Measurements from ENCODE around the gene KIAA0753.

Gene KIAA0753

GRCh38 chr17:6683081-6683684 is 42.7 kb upstream of the KIAA0753 start:
- H3K27me3 ChIP-seq (ENCODE audit: low read length): no peaks in the 10 kb centered on the region
- no peak overlapping the region for H3K9ac ChIP-seq (ENCODE audit: low read length)
- H3K9me3 ChIP-seq (ENCODE audit: insufficient read depth, low read length): no peaks in the 10 kb centered on the region
- no peaks in the 10 kb centered on the region for H3K36me3 ChIP-seq (ENCODE audit: low read length)
- no peaks in the 10 kb centered on the region for H4K20me1 ChIP-seq (ENCODE audit: low read depth, low read length)
- no peaks in the 10 kb centered on the region for H3K9me2 ChIP-seq (replicated peaks; ENCODE audit: insufficient read depth, low read length)
- H3K4me2 ChIP-seq (ENCODE audit: low read depth, low read length, poor library complexity, severe bottlenecking): no peak overlapping the region
- H3K4me3 ChIP-seq (ENCODE audit: insufficient read depth, low read length, poor library complexity, severe bottlenecking): no peak overlapping the region
- no peaks in the 10 kb centered on the region for H3K79me2 ChIP-seq (ENCODE audit: insufficient read depth, low read length)
- no peak overlapping the region for H3K27ac ChIP-seq (ENCODE audit: low read depth, low read length)
- TF ChIP-seq CTCF (IDR thresholded peaks at IDR 0.05; ENCODE audit: insufficient read depth, low read length, poor library complexity, severe bottlenecking) (no peak), EZH2phosphoT487 (conservative IDR thresholded peaks at IDR 0.05; ENCODE audit: low read length) (no peak)
- no peaks in the 10 kb centered on the region for H3F3A ChIP-seq (ENCODE audit: insufficient read depth)
- no peak overlapping the region for H2AFZ ChIP-seq (ENCODE audit: low read depth, low read length, severe bottlenecking)

GRCh38 chr17:6682339-6682738 is 41.8 kb upstream of the KIAA0753 start:
- Histone ChIP-seq H3K9me3 (ENCODE audit: insufficient read depth, low read length) (no peaks in the 10 kb centered on the region), H2AFZ (ENCODE audit: low read depth, low read length, severe bottlenecking) (no peak overlapping the region), H3K9me2 (replicated peaks; ENCODE audit: insufficient read depth, low read length) (no peaks in the 10 kb centered on the region), H3K27me3 (ENCODE audit: low read length) (no peaks in the 10 kb centered on the region), H4K20me1 (ENCODE audit: low read depth, low read length) (no peaks in the 10 kb centered on the region), H3F3A (ENCODE audit: insufficient read depth) (no peaks in the 10 kb centered on the region), H3K9ac (ENCODE audit: low read length) (no peak overlapping the region), H3K27ac (ENCODE audit: low read depth, low read length) (no peak overlapping the region), H3K79me2 (ENCODE audit: insufficient read depth, low read length) (no peaks in the 10 kb centered on the region), H3K36me3 (ENCODE audit: low read length) (no peaks in the 10 kb centered on the region), H3K4me2 (ENCODE audit: low read depth, low read length, poor library complexity, severe bottlenecking) (no peak overlapping the region), H3K4me3 (ENCODE audit: insufficient read depth, low read length, poor library complexity, severe bottlenecking) (no peak overlapping the region)
- TF ChIP-seq EZH2phosphoT487 (conservative IDR thresholded peaks at IDR 0.05; ENCODE audit: low read length) (no peak), CTCF (IDR thresholded peaks at IDR 0.05; ENCODE audit: insufficient read depth, low read length, poor library complexity, severe bottlenecking) (no peak)

- Histone ChIP-seq H3K27me3 (ENCODE audit: low read length) (no peaks in the 10 kb centered on the region), H3K9me2 (replicated peaks; ENCODE audit: insufficient read depth, low read length) (no peaks in the 10 kb centered on the region), H3K4me3 (ENCODE audit: insufficient read depth, low read length, poor library complexity, severe bottlenecking) (no peak overlapping the region), H3K4me2 (ENCODE audit: low read depth, low read length, poor library complexity, severe bottlenecking) (no peak overlapping the region), H3K27ac (ENCODE audit: low read depth, low read length) (no peak overlapping the region), H3F3A (ENCODE audit: insufficient read depth) (no peaks in the 10 kb centered on the region), H3K9me3 (ENCODE audit: insufficient read depth, low read length) (no peaks in the 10 kb centered on the region), H3K36me3 (ENCODE audit: low read length) (no peaks in the 10 kb centered on the region), H3K79me2 (ENCODE audit: insufficient read depth, low read length) (no peaks in the 10 kb centered on the region), H3K9ac (ENCODE audit: low read length) (no peak overlapping the region), H2AFZ (ENCODE audit: low read depth, low read length, severe bottlenecking) (no peak overlapping the region), H4K20me1 (ENCODE audit: low read depth, low read length) (no peaks in the 10 kb centered on the region)
- TF ChIP-seq CTCF (IDR thresholded peaks at IDR 0.05; ENCODE audit: insufficient read depth, low read length, poor library complexity, severe bottlenecking) (no peak), EZH2phosphoT487 (conservative IDR thresholded peaks at IDR 0.05; ENCODE audit: low read length) (no peak)
These were observed 41.2 kb upstream of the KIAA0753 start for GRCh38 chr17:6681671-6682070.
